ENCODE data around the gene LIME1.

The LIME1 gene

GRCh38 chr20:63787302-63787701 lies 50.8 kb downstream of the LIME1 start:
- H4K20me1 ChIP-seq (ENCODE audit: control insufficient read depth, insufficient read depth, low read depth, low read length) = no peaks in the 10 kb centered on the region
- no peaks in the 10 kb centered on the region for H3K36me3 ChIP-seq (ENCODE audit: control insufficient read depth, low read length)
- H3K9me2 ChIP-seq (replicated peaks; ENCODE audit: control insufficient read depth, low read length) = no peaks in the 10 kb centered on the region
- no peaks in the 10 kb centered on the region for H3F3A ChIP-seq (ENCODE audit: control insufficient read depth, insufficient read depth)
- no peaks in the 10 kb centered on the region for H3K79me2 ChIP-seq (ENCODE audit: control insufficient read depth, low read length)
- no peak overlapping the region for H3K27ac ChIP-seq (ENCODE audit: low read depth, low read length)
- TF ChIP-seq, protein P1, sequence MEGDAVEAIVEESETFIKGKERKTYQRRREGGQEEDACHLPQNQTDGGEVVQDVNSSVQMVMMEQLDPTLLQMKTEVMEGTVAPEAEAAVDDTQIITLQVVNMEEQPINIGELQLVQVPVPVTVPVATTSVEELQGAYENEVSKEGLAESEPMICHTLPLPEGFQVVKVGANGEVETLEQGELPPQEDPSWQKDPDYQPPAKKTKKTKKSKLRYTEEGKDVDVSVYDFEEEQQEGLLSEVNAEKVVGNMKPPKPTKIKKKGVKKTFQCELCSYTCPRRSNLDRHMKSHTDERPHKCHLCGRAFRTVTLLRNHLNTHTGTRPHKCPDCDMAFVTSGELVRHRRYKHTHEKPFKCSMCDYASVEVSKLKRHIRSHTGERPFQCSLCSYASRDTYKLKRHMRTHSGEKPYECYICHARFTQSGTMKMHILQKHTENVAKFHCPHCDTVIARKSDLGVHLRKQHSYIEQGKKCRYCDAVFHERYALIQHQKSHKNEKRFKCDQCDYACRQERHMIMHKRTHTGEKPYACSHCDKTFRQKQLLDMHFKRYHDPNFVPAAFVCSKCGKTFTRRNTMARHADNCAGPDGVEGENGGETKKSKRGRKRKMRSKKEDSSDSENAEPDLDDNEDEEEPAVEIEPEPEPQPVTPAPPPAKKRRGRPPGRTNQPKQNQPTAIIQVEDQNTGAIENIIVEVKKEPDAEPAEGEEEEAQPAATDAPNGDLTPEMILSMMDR (IDR thresholded peaks at IDR 0.05; ENCODE audit: low read depth, low read length, poor library complexity, severe bottlenecking) = no peak
- no peak for TF ChIP-seq EZH2phosphoT487 (IDR thresholded peaks at IDR 0.05; ENCODE audit: borderline replicate concordance, low read length)
- H3K4me2 ChIP-seq (ENCODE audit: low read length) = no peak overlapping the region
- no peaks in the 10 kb centered on the region for H3K27me3 ChIP-seq (ENCODE audit: control insufficient read depth, low read length)
- H3K4me3 ChIP-seq (ENCODE audit: low read length) = no peak overlapping the region
- H3K4me1 ChIP-seq (ENCODE audit: control insufficient read depth, low read length) = peaks cover under 1% of the 10 kb centered on the region; the same call in 1 of the 2 replicates
- H3K9me3 ChIP-seq (ENCODE audit: control insufficient read depth, insufficient read depth, low read length) = no peaks in the 10 kb centered on the region

- TF ChIP-seq, protein P1 (IDR thresholded peaks at IDR 0.05; ENCODE audit: low read depth, low read length, poor library complexity, severe bottlenecking) = no peak
- no peak for TF ChIP-seq EZH2phosphoT487 (IDR thresholded peaks at IDR 0.05; ENCODE audit: borderline replicate concordance, low read length)
- Histone ChIP-seq H3K4me1 (ENCODE audit: control insufficient read depth, low read length) (no peaks in the 10 kb centered on the region), H3K27me3 (ENCODE audit: control insufficient read depth, low read length) (no peaks in the 10 kb centered on the region), H3K4me2 (ENCODE audit: low read length) (no peak overlapping the region), H3K27ac (ENCODE audit: low read depth, low read length) (no peak overlapping the region), H3K9me3 (ENCODE audit: control insufficient read depth, insufficient read depth, low read length) (no peaks in the 10 kb centered on the region), H3K9me2 (replicated peaks; ENCODE audit: control insufficient read depth, low read length) (no peaks in the 10 kb centered on the region), H4K20me1 (ENCODE audit: control insufficient read depth, insufficient read depth, low read depth, low read length) (no peaks in the 10 kb centered on the region), H3K36me3 (ENCODE audit: control insufficient read depth, low read length) (no peaks in the 10 kb centered on the region), H3F3A (ENCODE audit: control insufficient read depth, insufficient read depth) (no peaks in the 10 kb centered on the region), H3K4me3 (ENCODE audit: low read length) (no peak overlapping the region), H3K79me2 (ENCODE audit: control insufficient read depth, low read length) (no peaks in the 10 kb centered on the region)
Measured at GRCh38 chr20:63787749-63788148, 51.3 kb downstream of the LIME1 start.
